ENCODE measurements around the gene ADAT3. TPM values are rescaled to one million over a fixed set of nuclear protein-coding genes. Genes with fewer than 3 reads are reported as not detected.

ADAT3 gene
- total RNA-seq, 2 donors from 2014 or later, result 7.5 to 13.3 TPM

- Mint-ChIP-seq H3K36me3 (no peaks in the 10 kb centered on the region), H3K4me1 (ENCODE audit: low read depth in 2 of 2) (peaks cover 4 to 12% of the 10 kb centered on the region in 2 donors), H3K9me3 (no peaks in the 10 kb centered on the region), H3K27me3 (no peaks in the 10 kb centered on the region), H3K27ac (no peak overlapping the region), H3K4me3 (no peak overlapping the region)
- ATAC-seq, result no peak
- DNase-seq (ENCODE audit: low spot score), result peak; percentile 56
Measured at GRCh38 chr19:1949304-1950101, 44.3 kb downstream of the ADAT3 start.

- H3K36me3 Mint-ChIP-seq, result no peaks in the 10 kb centered on the region
- H3K27me3 Mint-ChIP-seq, result no peaks in the 10 kb centered on the region
- no peak overlapping the region for H3K27ac Mint-ChIP-seq
- H3K4me1 Mint-ChIP-seq (ENCODE audit: low read depth in 2 of 2), result peaks cover 4 to 12% of the 10 kb centered on the region in 2 donors
- no peaks in the 10 kb centered on the region for H3K9me3 Mint-ChIP-seq
- DNase-seq (ENCODE audit: low spot score), result no peak
- ATAC-seq, result no peak
- no peak overlapping the region for H3K4me3 Mint-ChIP-seq
Measured at GRCh38 chr19:1950640-1951039, 45.4 kb downstream of the ADAT3 start.

- DNase-seq (ENCODE audit: low spot score), result no peak
- no peaks in the 10 kb centered on the region for H3K9me3 Mint-ChIP-seq
- H3K27ac Mint-ChIP-seq, result no peak overlapping the region
- no peaks in the 10 kb centered on the region for H3K27me3 Mint-ChIP-seq
- ATAC-seq, result peak in 1 of 2 donors; percentile 47
- no peaks in the 10 kb centered on the region for H3K36me3 Mint-ChIP-seq
- H3K4me3 Mint-ChIP-seq, result no peak overlapping the region
- peaks cover 4 to 8% of the 10 kb centered on the region in 2 donors for H3K4me1 Mint-ChIP-seq (ENCODE audit: low read depth in 2 of 2)
Measured at GRCh38 chr19:1952635-1953034, 47.4 kb downstream of the ADAT3 start.

GRCh38 chr19:1953037-1953436 lies 47.8 kb downstream of the ADAT3 start:
- ATAC-seq (no peak), DNase-seq (ENCODE audit: low spot score) (peak; percentile 31)
- H3K27me3 Mint-ChIP-seq, result no peaks in the 10 kb centered on the region
- H3K4me1 Mint-ChIP-seq (ENCODE audit: low read depth in 2 of 2), result peaks cover 4 to 8% of the 10 kb centered on the region in 2 donors
- H3K27ac Mint-ChIP-seq, result no peak overlapping the region
- H3K4me3 Mint-ChIP-seq, result no peak overlapping the region
- H3K9me3 Mint-ChIP-seq, result no peaks in the 10 kb centered on the region
- no peaks in the 10 kb centered on the region for H3K36me3 Mint-ChIP-seq

- Mint-ChIP-seq H3K4me3 (no peak overlapping the region), H3K4me1 (ENCODE audit: low read depth in 2 of 2) (peaks cover 4 to 6% of the 10 kb centered on the region in 2 donors), H3K9me3 (no peaks in the 10 kb centered on the region), H3K27me3 (no peaks in the 10 kb centered on the region), H3K27ac (no peak overlapping the region), H3K36me3 (no peaks in the 10 kb centered on the region)
- ATAC-seq, result no peak
- DNase-seq (ENCODE audit: low spot score), result peak; percentile 40
Measured at GRCh38 chr19:1953441-1954094, 48.4 kb downstream of the ADAT3 start.

GRCh38 chr19:1954532-1954933 lies 49.3 kb downstream of the ADAT3 start:
- H3K4me1 Mint-ChIP-seq (ENCODE audit: low read depth in 2 of 2), result peaks cover 0 to 2% of the 10 kb centered on the region in 2 donors

GRCh38 chr19:1955171-1956121 lies 50.2 kb downstream of the ADAT3 start:
- ATAC-seq, result no peak
- Mint-ChIP-seq H3K27me3 (no peaks in the 10 kb centered on the region), H3K27ac (no peak overlapping the region), H3K4me3 (no peak overlapping the region), H3K4me1 (ENCODE audit: low read depth in 2 of 2) (peaks cover 0 to 5% of the 10 kb centered on the region in 2 donors), H3K36me3 (no peaks in the 10 kb centered on the region), H3K9me3 (no peaks in the 10 kb centered on the region)
- DNase-seq (ENCODE audit: low spot score), result peak; percentile 60

More at GRCh38 chr19:1954532-1954933, 49.3 kb downstream of the ADAT3 start:
- ATAC-seq (no peak), DNase-seq (ENCODE audit: low spot score) (peak; percentile 57)
- H3K4me3 Mint-ChIP-seq, result no peak overlapping the region
- H3K27ac Mint-ChIP-seq, result no peak overlapping the region
- H3K36me3 Mint-ChIP-seq, result no peaks in the 10 kb centered on the region
- H3K27me3 Mint-ChIP-seq, result no peaks in the 10 kb centered on the region
- no peaks in the 10 kb centered on the region for H3K9me3 Mint-ChIP-seq

GRCh38 chr19:1956122-1956494 lies 50.9 kb downstream of the ADAT3 start:
- Mint-ChIP-seq H3K27ac (no peak overlapping the region), H3K4me3 (no peak overlapping the region), H3K9me3 (no peaks in the 10 kb centered on the region), H3K27me3 (no peaks in the 10 kb centered on the region), H3K36me3 (no peaks in the 10 kb centered on the region), H3K4me1 (ENCODE audit: low read depth in 2 of 2) (peaks cover 0 to 6% of the 10 kb centered on the region in 2 donors)
- DNase-seq (ENCODE audit: low spot score) (no peak), ATAC-seq (no peak)

- Mint-ChIP-seq H3K27ac (no peak overlapping the region), H3K36me3 (no peaks in the 10 kb centered on the region), H3K27me3 (no peaks in the 10 kb centered on the region), H3K9me3 (no peaks in the 10 kb centered on the region), H3K4me1 (ENCODE audit: low read depth in 2 of 2) (peaks cover 0 to 10% of the 10 kb centered on the region in 2 donors), H3K4me3 (no peak overlapping the region)
- DNase-seq (ENCODE audit: low spot score), result no peak
- no peak for ATAC-seq
Measured at GRCh38 chr19:1956868-1957492, 51.8 kb downstream of the ADAT3 start.

- H3K27ac Mint-ChIP-seq, result no peak overlapping the region
- H3K9me3 Mint-ChIP-seq, result no peaks in the 10 kb centered on the region
- H3K36me3 Mint-ChIP-seq, result no peaks in the 10 kb centered on the region
- H3K4me1 Mint-ChIP-seq (ENCODE audit: low read depth in 2 of 2), result peaks cover 0 to 11% of the 10 kb centered on the region in 2 donors
- no peak overlapping the region for H3K4me3 Mint-ChIP-seq
- no peak for ATAC-seq
- H3K27me3 Mint-ChIP-seq, result no peaks in the 10 kb centered on the region
- DNase-seq (ENCODE audit: low spot score), result no peak
Measured at GRCh38 chr19:1957562-1958248, 52.5 kb downstream of the ADAT3 start.

- no peaks in the 10 kb centered on the region for H3K9me3 Mint-ChIP-seq
- H3K27me3 Mint-ChIP-seq, result no peaks in the 10 kb centered on the region
- DNase-seq (ENCODE audit: low spot score) (no peak), ATAC-seq (no peak)
- H3K4me3 Mint-ChIP-seq, result no peak overlapping the region
- no peaks in the 10 kb centered on the region for H3K36me3 Mint-ChIP-seq
- H3K27ac Mint-ChIP-seq, result no peak overlapping the region
- peaks cover 0 to 11% of the 10 kb centered on the region in 2 donors for H3K4me1 Mint-ChIP-seq (ENCODE audit: low read depth in 2 of 2)
Measured at GRCh38 chr19:1959928-1960589, 54.9 kb downstream of the ADAT3 start.

GRCh38 chr19:1961000-1961883 lies 56.0 kb downstream of the ADAT3 start:
- no peaks in the 10 kb centered on the region for H3K36me3 Mint-ChIP-seq
- peak overlapping the region in 1 of 2 donors; percentile 39 for H3K27ac Mint-ChIP-seq
- DNase-seq (ENCODE audit: low spot score) (peak; percentile 59), ATAC-seq (peak in 1 of 2 donors; percentile 10)
- H3K9me3 Mint-ChIP-seq, result no peaks in the 10 kb centered on the region
- H3K4me3 Mint-ChIP-seq, result no peak overlapping the region
- peaks cover 5 to 15% of the 10 kb centered on the region in 2 donors for H3K4me1 Mint-ChIP-seq (ENCODE audit: low read depth in 2 of 2)
- H3K27me3 Mint-ChIP-seq, result no peaks in the 10 kb centered on the region

Measured in natural killer cell treated with Interleukin-12 subunit alpha and Interleukin-12 subunit beta and Interleukin-15 and Interleukin-18, amount 100 ng/mL, for 72 hours (primary cell).